HCT116 (cell line): ENCODE results near the gene HUNK.

ENCODE experiments used
- CEBPB ChIP-seq: IDR thresholded peaks from 2 replicates; pipeline ENCODE4 v1.6.1; 2012; ENCODE audit warnings: low read depth
- ELF1 ChIP-seq: IDR thresholded peaks from 2 replicates; pipeline ENCODE4 v1.6.1; 2012; ENCODE audit warnings: low read depth, borderline replicate concordance
- EZH2 ChIP-seq: fragments of 200-600 bp; sonication (generic); IDR thresholded peaks from 2 replicates; pipeline ENCODE4 v1.6.1; 2017; ENCODE audit warnings: antibody characterized with exemption, mixed run types
- POLR2A ChIP-seq: IDR thresholded peaks from 2 replicates; pipeline ENCODE4 v1.7.0; 2011; ENCODE audit warnings: borderline replicate concordance; ENCODE audit not compliant: insufficient read depth, insufficient read length; ENCODE audit errors: extremely low read depth
- POLR2AphosphoS5 ChIP-seq: IDR thresholded peaks from 2 replicates; pipeline ENCODE4 v1.6.1; 2011; ENCODE audit warnings: mild to moderate bottlenecking, low read depth, low read length, moderate library complexity
- RAD21 ChIP-seq: IDR thresholded peaks from 2 replicates; pipeline ENCODE4 v1.6.1; 2012; ENCODE audit warnings: low read depth, mild to moderate bottlenecking
- SIN3A ChIP-seq: IDR thresholded peaks from 2 replicates; pipeline ENCODE4 v1.6.1; 2012; ENCODE audit warnings: low read depth
- SP1 ChIP-seq: IDR thresholded peaks from 2 replicates; pipeline ENCODE4 v1.6.1; 2012; ENCODE audit warnings: low read depth
- SRF ChIP-seq: IDR thresholded peaks from 2 replicates; pipeline ENCODE4 v1.6.1; 2012; ENCODE audit warnings: low read depth
- YY1 ChIP-seq: IDR thresholded peaks from 2 replicates; pipeline ENCODE4 v1.6.1; 2011; ENCODE audit warnings: low read length, low read depth, moderate library complexity, mild to moderate bottlenecking; ENCODE audit not compliant: insufficient replicate concordance; ENCODE audit errors: extremely low read depth
- TF ChIP-seq, protein P1 (sequence below), 3 experiments: fragments of 200-600 bp in 1 of 3; sonication (generic) in 1 of 3; IDR thresholded peaks in 2 of 3; conservative IDR thresholded peaks in 1 of 3; 2 replicates each; pipeline ENCODE4 v1.5.1; 2012 to 2017; ENCODE audit warnings: low read depth in 2 of 3, low read length in 2 of 3, antibody characterized with exemption in 1 of 3, borderline replicate concordance in 1 of 3, control low read depth in 1 of 3, mild to moderate bottlenecking in 1 of 3, mixed read lengths in 1 of 3, mixed run types in 1 of 3, moderate library complexity in 1 of 3; ENCODE audit not compliant: insufficient read depth in 1 of 3
- TF ChIP-seq, protein P2 (sequence below): IDR thresholded peaks from 2 replicates; pipeline ENCODE4 v1.6.1; 2012
- TF ChIP-seq, protein P3 (sequence below): IDR thresholded peaks from 2 replicates; pipeline ENCODE4 v1.6.1; 2012
- TF ChIP-seq, protein P4 (sequence below): IDR thresholded peaks from 2 replicates; pipeline ENCODE4 v1.6.1; 2012; ENCODE audit warnings: low read depth

DNA sequence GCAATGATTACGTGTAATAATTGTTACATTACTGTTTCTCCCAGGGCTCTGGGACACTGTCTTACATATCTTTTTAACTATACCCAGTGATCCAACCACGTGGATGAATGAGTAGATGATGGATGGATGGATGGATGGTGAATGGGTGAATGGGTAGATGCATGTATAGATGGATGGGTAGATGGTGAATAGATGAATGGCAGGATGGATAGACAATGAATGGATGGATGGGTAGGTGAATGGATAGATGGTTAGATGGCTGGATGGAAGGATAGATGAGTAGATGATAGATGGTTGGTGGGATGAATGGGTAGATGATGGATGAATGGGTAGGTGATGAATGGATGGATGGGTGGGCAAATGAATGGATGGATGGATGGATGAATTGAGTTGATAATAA is 135.9 kb downstream of the HUNK start:
- TF ChIP-seq, protein P1, sequence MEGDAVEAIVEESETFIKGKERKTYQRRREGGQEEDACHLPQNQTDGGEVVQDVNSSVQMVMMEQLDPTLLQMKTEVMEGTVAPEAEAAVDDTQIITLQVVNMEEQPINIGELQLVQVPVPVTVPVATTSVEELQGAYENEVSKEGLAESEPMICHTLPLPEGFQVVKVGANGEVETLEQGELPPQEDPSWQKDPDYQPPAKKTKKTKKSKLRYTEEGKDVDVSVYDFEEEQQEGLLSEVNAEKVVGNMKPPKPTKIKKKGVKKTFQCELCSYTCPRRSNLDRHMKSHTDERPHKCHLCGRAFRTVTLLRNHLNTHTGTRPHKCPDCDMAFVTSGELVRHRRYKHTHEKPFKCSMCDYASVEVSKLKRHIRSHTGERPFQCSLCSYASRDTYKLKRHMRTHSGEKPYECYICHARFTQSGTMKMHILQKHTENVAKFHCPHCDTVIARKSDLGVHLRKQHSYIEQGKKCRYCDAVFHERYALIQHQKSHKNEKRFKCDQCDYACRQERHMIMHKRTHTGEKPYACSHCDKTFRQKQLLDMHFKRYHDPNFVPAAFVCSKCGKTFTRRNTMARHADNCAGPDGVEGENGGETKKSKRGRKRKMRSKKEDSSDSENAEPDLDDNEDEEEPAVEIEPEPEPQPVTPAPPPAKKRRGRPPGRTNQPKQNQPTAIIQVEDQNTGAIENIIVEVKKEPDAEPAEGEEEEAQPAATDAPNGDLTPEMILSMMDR (IDR thresholded peaks at IDR 0.05 in 2 of 3, conservative IDR thresholded peaks at IDR 0.05 in 1 of 3; ENCODE audit: borderline replicate concordance in 1 of 3, insufficient read depth in 1 of 3, low read depth in 2 of 3, low read length in 2 of 3) = no peak
- TF ChIP-seq POLR2AphosphoS5 = no peak
- no peak for TF ChIP-seq CEBPB
- no peak for TF ChIP-seq ELF1
- no peak for TF ChIP-seq EZH2
- TF ChIP-seq SIN3A = no peak
- no peak for TF ChIP-seq SP1
- TF ChIP-seq YY1 = no peak
- no peak for TF ChIP-seq POLR2A
- TF ChIP-seq, protein P2, sequence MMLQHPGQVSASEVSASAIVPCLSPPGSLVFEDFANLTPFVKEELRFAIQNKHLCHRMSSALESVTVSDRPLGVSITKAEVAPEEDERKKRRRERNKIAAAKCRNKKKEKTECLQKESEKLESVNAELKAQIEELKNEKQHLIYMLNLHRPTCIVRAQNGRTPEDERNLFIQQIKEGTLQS = no peak
- TF ChIP-seq RAD21 = no peak
- TF ChIP-seq, protein P3, sequence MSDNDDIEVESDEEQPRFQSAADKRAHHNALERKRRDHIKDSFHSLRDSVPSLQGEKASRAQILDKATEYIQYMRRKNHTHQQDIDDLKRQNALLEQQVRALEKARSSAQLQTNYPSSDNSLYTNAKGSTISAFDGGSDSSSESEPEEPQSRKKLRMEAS = no peak
- no peak for TF ChIP-seq SRF
- TF ChIP-seq, protein P4, sequence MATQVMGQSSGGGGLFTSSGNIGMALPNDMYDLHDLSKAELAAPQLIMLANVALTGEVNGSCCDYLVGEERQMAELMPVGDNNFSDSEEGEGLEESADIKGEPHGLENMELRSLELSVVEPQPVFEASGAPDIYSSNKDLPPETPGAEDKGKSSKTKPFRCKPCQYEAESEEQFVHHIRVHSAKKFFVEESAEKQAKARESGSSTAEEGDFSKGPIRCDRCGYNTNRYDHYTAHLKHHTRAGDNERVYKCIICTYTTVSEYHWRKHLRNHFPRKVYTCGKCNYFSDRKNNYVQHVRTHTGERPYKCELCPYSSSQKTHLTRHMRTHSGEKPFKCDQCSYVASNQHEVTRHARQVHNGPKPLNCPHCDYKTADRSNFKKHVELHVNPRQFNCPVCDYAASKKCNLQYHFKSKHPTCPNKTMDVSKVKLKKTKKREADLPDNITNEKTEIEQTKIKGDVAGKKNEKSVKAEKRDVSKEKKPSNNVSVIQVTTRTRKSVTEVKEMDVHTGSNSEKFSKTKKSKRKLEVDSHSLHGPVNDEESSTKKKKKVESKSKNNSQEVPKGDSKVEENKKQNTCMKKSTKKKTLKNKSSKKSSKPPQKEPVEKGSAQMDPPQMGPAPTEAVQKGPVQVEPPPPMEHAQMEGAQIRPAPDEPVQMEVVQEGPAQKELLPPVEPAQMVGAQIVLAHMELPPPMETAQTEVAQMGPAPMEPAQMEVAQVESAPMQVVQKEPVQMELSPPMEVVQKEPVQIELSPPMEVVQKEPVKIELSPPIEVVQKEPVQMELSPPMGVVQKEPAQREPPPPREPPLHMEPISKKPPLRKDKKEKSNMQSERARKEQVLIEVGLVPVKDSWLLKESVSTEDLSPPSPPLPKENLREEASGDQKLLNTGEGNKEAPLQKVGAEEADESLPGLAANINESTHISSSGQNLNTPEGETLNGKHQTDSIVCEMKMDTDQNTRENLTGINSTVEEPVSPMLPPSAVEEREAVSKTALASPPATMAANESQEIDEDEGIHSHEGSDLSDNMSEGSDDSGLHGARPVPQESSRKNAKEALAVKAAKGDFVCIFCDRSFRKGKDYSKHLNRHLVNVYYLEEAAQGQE = no peak
